Cerebellar nuclear complex (tissue), 1 donor: ENCODE measurements around the gene GTF2H4.
"Not testable (repeated sequence)": the region's sequence is repeated elsewhere in the genome, so short reads cannot be mapped to it uniquely, and the experiment has no call there.

Source experiments
- DNase-seq, 2 experiments: peaks; one replicate each; lab custom pipeline; 2025; lab: John Stamatoyannopoulos, UW

Gene GTF2H4

DNA sequence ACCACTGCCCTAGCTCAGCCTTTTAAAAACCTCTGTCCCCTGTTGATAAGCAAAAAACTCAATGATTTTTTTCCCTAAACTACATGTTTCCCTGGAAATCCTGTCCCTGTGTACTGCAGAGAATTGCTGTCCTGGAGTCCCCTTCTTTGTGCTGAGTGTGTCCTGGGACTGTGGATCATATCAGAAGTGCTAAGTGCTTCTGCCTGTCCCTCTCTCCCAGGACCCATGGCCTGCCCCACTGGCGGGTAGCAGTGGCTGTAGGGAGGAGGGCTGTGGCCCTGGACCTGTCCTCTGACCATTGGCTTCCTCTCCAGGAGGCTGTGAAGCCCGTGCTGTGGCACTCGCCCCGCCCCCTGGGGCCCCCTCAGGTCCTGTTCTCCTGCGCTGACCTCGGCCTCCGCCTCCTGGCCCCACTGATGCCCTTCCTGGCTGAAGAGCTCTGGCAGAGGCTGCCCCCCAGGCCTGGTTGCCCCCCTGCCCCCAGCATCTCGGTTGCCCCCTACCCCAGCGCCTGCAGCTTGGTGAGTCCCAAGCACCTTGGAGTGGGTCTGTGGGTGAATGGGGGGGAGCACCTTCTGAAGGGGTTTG, 16.1 kb downstream of the GTF2H4 start:
- not testable (repeated sequence) for DNase-seq

DNA sequence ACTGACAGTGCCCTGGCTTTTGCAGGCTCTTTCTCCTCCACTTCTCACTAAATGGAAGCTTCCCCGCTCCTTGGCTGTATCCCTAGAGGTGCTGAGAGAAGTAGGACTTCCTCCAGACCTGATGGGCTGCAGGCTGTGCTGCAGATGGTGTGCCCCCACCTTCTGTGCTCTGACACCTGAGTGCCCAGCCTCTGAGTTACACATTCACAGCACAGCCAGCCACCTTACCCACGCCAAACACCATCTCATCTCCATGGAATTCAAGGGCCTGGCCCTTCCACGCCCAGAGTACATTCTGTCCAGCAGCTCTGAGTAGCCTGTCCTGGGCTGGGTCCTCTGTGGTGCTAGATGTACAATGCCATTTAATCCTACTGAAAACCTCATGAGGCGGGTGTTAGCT, 18.6 kb downstream of the GTF2H4 start:
- no peak for DNase-seq

DNA sequence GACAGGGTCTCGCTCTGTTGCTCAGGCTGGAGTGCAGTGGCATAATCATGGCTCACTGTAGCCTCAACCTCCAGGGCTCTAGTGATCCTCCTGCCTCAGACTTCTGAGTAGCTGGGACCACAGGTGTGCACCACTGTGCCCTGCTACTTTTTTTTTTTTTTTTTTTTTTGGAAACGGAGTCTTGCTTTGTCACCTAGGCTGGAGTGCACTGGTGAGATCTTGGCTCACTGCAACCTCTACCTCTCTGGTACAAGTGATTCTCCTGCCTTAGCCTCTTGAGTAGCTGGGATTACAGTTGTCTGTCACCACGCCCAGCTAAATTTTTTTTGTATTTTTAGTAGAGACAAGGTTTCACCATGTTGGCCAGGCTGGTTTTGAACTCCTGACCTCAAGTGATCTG, 19.1 kb downstream of the GTF2H4 start:
- not testable (repeated sequence) for DNase-seq

DNA sequence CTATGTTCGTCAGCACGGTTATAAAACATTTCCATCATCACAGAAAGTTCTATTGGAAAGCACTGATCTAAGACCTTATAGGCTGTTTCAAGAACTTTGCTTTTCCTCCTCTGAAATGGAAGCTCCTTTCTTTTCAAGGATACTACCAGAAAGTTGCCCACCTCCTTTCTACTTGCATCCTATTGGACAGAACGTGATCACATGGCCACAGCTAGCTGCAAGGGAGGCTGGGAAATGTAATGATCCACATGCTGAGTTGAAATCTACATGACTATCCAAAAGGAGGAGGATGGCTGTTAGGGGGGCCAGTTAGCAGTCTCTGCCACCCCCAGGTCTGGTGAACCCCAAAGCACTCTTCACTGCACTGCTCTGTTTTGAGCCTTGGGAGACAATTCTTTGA, 20.7 kb downstream of the GTF2H4 start:
- DNase-seq = no peak

- no peak for DNase-seq
Observed at GRCh38 chr6:30930506-30930905, 22.5 kb downstream of the GTF2H4 start.

DNA sequence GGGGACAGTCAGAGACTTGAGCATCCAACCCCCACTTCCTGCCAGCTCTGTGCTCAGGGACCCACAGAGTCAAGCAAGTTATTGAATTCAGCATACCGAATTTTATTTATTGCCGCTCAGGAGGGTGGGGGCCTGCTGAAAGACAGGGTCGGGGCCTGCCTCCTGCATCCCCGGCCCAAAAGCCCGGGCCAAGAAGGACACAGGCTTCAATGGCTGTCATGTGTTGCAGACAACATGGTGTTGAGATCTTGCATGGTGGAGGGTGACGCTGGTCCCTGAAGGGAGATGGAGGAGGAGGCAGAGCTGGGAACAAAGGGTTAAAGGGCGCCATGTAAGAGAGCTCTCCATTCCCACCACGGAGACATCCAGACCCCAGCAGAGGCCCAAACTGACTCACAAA, 23.3 kb downstream of the GTF2H4 start:
- DNase-seq = no peak

DNA sequence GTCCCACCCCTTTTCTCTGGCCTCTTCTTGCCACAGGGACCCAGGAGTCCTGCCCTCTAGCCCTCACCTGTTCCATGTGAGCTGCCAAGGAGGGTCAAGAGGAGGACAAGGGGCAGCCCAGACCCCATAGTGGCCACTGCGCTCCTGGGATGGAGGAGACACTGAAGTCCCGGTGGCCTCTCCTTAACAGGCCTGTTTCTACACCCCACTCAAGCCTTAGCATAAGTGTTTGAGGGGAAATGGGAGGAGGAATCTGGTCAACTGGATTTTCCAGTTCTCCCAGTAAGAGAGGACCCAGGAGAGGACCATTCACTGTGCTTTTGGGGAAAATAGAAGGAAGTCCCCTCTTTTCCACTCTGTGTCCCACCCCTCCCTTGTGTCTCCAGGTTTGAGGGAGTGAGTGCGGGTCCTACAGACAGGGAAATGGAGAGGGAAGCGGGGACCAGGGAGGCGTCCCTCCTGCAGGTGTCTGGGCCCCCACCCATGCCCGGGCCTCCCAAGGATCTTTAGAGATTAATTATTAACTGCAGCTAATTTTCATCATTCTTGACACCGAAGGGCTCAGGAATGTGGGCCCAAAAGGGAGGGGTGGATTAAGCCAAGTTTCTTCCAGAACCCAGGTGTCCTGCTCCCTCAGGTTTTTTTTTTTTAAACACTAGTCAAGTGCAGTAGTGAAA, 24.1 kb downstream of the GTF2H4 start, which contains the start of gene SFTA2:
SFTA2 (minus strand) TSS at position 202 of the 677 bp plus-strand sequence; CDS start at position 128, 74 bp downstream.
- no peak for DNase-seq

- no peak for DNase-seq
Observed at GRCh38 chr6:30932665-30933365, 24.8 kb downstream of the GTF2H4 start.

DNA sequence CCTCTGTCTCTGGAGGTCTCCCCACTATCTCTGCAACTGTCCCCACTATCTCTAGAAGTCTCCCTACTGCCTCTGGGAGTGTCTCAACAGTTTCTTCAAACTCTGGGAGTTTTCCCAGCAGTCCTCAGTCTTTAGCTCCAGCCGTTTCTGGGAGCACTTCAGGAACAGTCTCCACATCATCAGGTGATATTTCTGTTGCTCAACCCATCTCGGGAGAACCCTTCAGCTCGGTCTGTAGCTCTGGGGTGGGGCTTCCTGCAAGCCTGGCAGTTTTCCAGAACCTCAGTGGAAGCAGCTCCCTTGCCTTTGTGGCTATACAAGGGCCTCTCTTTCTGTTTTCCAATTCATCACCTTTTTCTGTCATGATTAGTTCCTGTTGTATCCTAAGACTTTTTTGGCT, 27.0 kb downstream of the GTF2H4 start:
- no peak for DNase-seq

GRCh38 chr6:30937265-30937664, 29.3 kb downstream of the GTF2H4 start:
- DNase-seq = no peak

- DNase-seq = no peak
Observed at GRCh38 chr6:30938730-30939129, 30.7 kb downstream of the GTF2H4 start.

- DNase-seq = no peak
Observed at GRCh38 chr6:30939473-30939872, 31.5 kb downstream of the GTF2H4 start.

GRCh38 chr6:30940361-30940986, 32.5 kb downstream of the GTF2H4 start, which contains the start of gene MUCL3:
TSS of gene MUCL3 (plus strand) at chr6:30940973. CDS start at chr6:30941000, 27 bp downstream.
- DNase-seq = no peak

GRCh38 chr6:30942338-30943060, 34.5 kb downstream of the GTF2H4 start:
- DNase-seq = no peak

GRCh38 chr6:30944051-30944450, 36.0 kb downstream of the GTF2H4 start:
- no peak for DNase-seq

DNA sequence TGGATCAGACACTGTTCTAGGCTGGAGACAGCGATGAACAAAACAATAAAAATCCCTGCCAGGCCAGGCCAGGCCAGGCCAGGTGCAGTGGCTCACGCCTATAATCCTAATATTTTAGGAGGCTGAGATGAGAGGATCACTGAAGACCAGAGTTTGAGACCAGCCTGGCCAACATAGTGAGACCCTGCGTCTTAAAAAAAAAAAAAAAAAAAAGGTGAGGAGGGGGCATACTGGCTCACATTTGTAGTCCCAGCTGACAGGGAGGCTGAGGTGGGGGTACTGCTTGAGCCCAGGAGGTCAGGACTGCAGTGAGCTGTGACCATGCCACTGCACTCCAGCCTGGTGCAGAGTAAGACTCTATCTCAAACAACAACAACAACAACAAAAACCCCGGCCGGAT, 37.3 kb downstream of the GTF2H4 start:
- no peak for DNase-seq

DNA sequence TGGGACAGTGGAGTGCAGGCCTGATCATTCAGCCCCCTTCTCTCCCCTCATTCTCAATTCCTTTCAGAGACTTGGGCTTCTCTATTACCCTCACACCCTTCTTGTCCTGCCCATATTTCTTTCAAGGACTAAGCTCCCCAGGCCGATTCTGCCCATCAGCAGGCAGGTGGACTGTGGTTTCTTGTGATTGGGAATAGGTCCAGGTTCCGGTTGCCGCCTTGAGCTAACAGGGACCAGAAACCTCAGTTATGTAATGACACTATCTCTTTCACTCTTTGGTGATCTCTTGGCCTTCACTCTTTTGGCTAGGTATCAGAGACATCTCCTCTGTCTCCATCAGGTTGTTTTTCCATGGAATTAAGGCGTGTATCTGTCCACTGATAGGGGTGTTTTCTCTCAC, 39.2 kb downstream of the GTF2H4 start:
- no peak for DNase-seq

- DNase-seq = no peak
Observed at GRCh38 chr6:30948811-30949210, 40.8 kb downstream of the GTF2H4 start.

- DNase-seq = no peak
Observed at GRCh38 chr6:30951907-30952469, 44.0 kb downstream of the GTF2H4 start.

DNA sequence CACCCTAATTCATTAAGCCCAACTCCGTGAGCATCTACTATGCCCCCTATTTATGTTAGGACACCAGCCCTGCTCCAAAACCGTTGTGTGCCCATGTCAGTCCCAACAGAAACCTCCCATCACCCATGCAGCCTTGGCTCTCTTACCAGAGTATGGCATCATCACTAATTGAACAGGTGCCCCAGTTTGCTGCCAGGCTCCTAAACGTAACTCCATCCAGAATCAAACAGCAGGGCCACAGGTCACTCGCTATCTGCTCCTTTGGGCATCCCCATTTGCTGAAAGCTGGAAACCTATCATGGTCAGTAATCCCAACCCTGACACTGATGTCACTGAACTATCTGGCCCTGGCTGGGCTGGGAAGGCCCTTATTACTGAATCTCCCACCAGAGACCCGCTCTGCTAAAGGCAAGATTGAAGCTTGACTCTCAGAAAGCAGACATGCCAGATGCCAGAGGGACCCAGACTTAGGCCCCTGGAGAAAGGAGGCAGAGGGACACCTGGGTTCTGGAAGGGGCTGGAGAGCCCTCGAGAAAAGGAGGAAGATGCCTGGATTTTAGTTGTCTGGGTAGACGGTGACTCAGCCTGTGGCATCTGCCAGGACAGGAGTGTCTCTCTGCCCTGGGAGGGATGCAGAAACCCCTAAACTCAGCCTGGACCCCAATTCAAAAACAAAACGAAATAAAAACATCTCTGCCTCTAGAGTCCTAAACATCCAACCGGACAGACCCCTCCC, 46.8 kb downstream of the GTF2H4 start:
- no peak for DNase-seq
